ENCODE data around the gene PUS7L. TPM values are rescaled to one million over a fixed set of nuclear protein-coding genes. Genes with fewer than 3 reads are reported as not detected.
"Not testable (repeated sequence)": the region's sequence is repeated elsewhere in the genome, so short reads cannot be mapped to it uniquely, and the experiment has no call there.

PUS7L gene
- total RNA-seq, 4 donors from 2014 or later: 3.0 to 16.3 (median 9.5) TPM

GRCh38 chr12:43761500-43761899 lies 2.9 kb upstream of the PUS7L start:
- no peaks in the 10 kb centered on the region for H3K36me3 ChIP-seq
- peaks cover 5 to 46% (median 25%) of the 10 kb centered on the region in 4 donors for H3K4me1 ChIP-seq
- H3K4me3 ChIP-seq: no peak overlapping the region
- intact Hi-C loops (cut with DNase I; ENCODE audit: low total_unique reads) (no loop called here), in situ Hi-C loops (cut with MboI; ENCODE audit: low pct_ligation_motif_present in 1 of 4, low pct_unique_long_range_greater_than_20kb in 1 of 4, low sequenced_read_pairs in 3 of 4) (no loop called here)
- no peak for TF ChIP-seq EP300 (IDR thresholded peaks at IDR 0.05; ENCODE audit: low read depth)
- TF ChIP-seq POLR2AphosphoS5 (IDR thresholded peaks at IDR 0.05): no peak
- TF ChIP-seq POLR2A (IDR thresholded peaks at IDR 0.05): no peak
- TF ChIP-seq CTCF (IDR thresholded peaks at IDR 0.05): no peak
- no peaks in the 10 kb centered on the region for H3K9me3 ChIP-seq
- H3K27me3 ChIP-seq: no peaks in the 10 kb centered on the region
- no peak overlapping the region for H3K27ac ChIP-seq
- DNase-seq: no peak

- in situ Hi-C loops (cut with MboI; ENCODE audit: low pct_ligation_motif_present in 1 of 4, low pct_unique_long_range_greater_than_20kb in 1 of 4, low sequenced_read_pairs in 3 of 4) (no loop called here), intact Hi-C loops (cut with DNase I; ENCODE audit: low total_unique reads) (no loop called here)
- Histone ChIP-seq H3K36me3 (no peaks in the 10 kb centered on the region), H3K4me3 (peak overlapping the region in 1 of 4 donors; percentile 93), H3K4me1 (peaks cover 5 to 46% (median 25%) of the 10 kb centered on the region in 4 donors), H3K27me3 (no peaks in the 10 kb centered on the region), H3K9me3 (no peaks in the 10 kb centered on the region), H3K27ac (no peak overlapping the region)
- TF ChIP-seq POLR2A (IDR thresholded peaks at IDR 0.05): no peak
- TF ChIP-seq CTCF (IDR thresholded peaks at IDR 0.05): no peak
- TF ChIP-seq POLR2AphosphoS5 (IDR thresholded peaks at IDR 0.05): no peak
- no peak for TF ChIP-seq EP300 (IDR thresholded peaks at IDR 0.05; ENCODE audit: low read depth)
- WGBS, 2 donors (ENCODE audit: low coverage in 1 of 2): 56 to 57% methylated on average over 2 of the region's 2 CpGs
- no peak for DNase-seq
These were observed 1.8 kb upstream of the PUS7L start for GRCh38 chr12:43760396-43760795.

- Histone ChIP-seq H3K4me1 (peaks cover 5 to 56% (median 25%) of the 10 kb centered on the region in 4 donors), H3K9me3 (no peaks in the 10 kb centered on the region), H3K27ac (peak overlapping the region; percentile 91 to 97 (median 94)), H3K36me3 (no peaks in the 10 kb centered on the region), H3K27me3 (no peaks in the 10 kb centered on the region), H3K4me3 (peak overlapping the region; percentile 40 to 93 (median 70))
- TF ChIP-seq EP300 (IDR thresholded peaks at IDR 0.05; ENCODE audit: low read depth): no peak
- TF ChIP-seq POLR2AphosphoS5 (IDR thresholded peaks at IDR 0.05): no peak
- TF ChIP-seq POLR2A (IDR thresholded peaks at IDR 0.05): no peak
- TF ChIP-seq CTCF (IDR thresholded peaks at IDR 0.05): no peak
- in situ Hi-C loops (cut with MboI; ENCODE audit: low pct_ligation_motif_present in 1 of 4, low pct_unique_long_range_greater_than_20kb in 1 of 4, low sequenced_read_pairs in 3 of 4) (loop anchor here in 1 of 4 donors (5.0 kb wide), 1 partner anchor 49 kb away; the partner anchor contains the start of gene TWF1), intact Hi-C loops (cut with DNase I; ENCODE audit: low total_unique reads) (no loop called here)
- WGBS, 2 donors (ENCODE audit: low coverage in 1 of 2): 0 to 2% methylated on average over 11 to 18 of the region's 18 CpGs
- peak; percentile 39 for DNase-seq
These were observed 303 bp downstream of the PUS7L start for GRCh38 chr12:43758247-43758727.

- Histone ChIP-seq H3K36me3 (no peaks in the 10 kb centered on the region), H3K4me3 (no peak overlapping the region), H3K4me1 (peaks cover 0 to 19% (median 8%) of the 10 kb centered on the region in 4 donors), H3K9me3 (no peaks in the 10 kb centered on the region), H3K27me3 (no peaks in the 10 kb centered on the region), H3K27ac (no peak overlapping the region)
- DNase-seq: no peak
- in situ Hi-C loops (cut with MboI; ENCODE audit: low pct_ligation_motif_present in 1 of 4, low pct_unique_long_range_greater_than_20kb in 1 of 4, low sequenced_read_pairs in 3 of 4) (no loop called here), intact Hi-C loops (cut with DNase I; ENCODE audit: low total_unique reads) (no loop called here)
- WGBS, 2 donors (ENCODE audit: low coverage in 1 of 2): 89 to 98% methylated on average over 3 of the region's 3 CpGs
- no peak for TF ChIP-seq CTCF (IDR thresholded peaks at IDR 0.05)
- no peak for TF ChIP-seq POLR2A (IDR thresholded peaks at IDR 0.05)
- no peak for TF ChIP-seq EP300 (IDR thresholded peaks at IDR 0.05; ENCODE audit: low read depth)
- TF ChIP-seq POLR2AphosphoS5 (IDR thresholded peaks at IDR 0.05): no peak
These were observed 4.6 kb downstream of the PUS7L start for GRCh38 chr12:43754015-43754414.

- in situ Hi-C loops (cut with MboI; ENCODE audit: low pct_ligation_motif_present in 1 of 4, low pct_unique_long_range_greater_than_20kb in 1 of 4, low sequenced_read_pairs in 3 of 4); H3K27ac ChIP-seq; intact Hi-C loops (cut with DNase I; ENCODE audit: low total_unique reads); DNase-seq; H3K36me3 ChIP-seq; H3K4me3 ChIP-seq; H3K27me3 ChIP-seq; H3K9me3 ChIP-seq: not testable (repeated sequence)
- peaks cover 0 to 11% (median 0%) of the 10 kb centered on the region in 4 donors for H3K4me1 ChIP-seq
- 97% methylated on average over 5 of the region's 6 CpGs; no CpG with 5 or more reads in 1 of the 2 donors for WGBS, 2 donors (ENCODE audit: low coverage in 1 of 2)
These were observed 7.2 kb downstream of the PUS7L start for GRCh38 chr12:43751360-43751759.
